MM.1S (cell line): Measurements from ENCODE around the gene GPR155.

Source experiments
- DNase-seq: peaks from one replicate; pipeline ENCODE4 v3.0.0-alpha.2; 2015
- H2AFZ ChIP-seq: fragments of 300-600 bp; sonication (generic); 2 replicates; pipeline ENCODE4 v1.6.0; 2016; ENCODE audit warnings: antibody characterized with exemption, low read length
- H3F3A ChIP-seq: fragments of 300-600 bp; sonication (generic); 2 replicates; pipeline ENCODE4 v1.6.1; 2016; ENCODE audit warnings: mild to moderate bottlenecking, antibody characterized with exemption, low read length, moderate library complexity, mixed read lengths; ENCODE audit not compliant: insufficient read depth
- H3K27ac ChIP-seq: fragments of 300-600 bp; sonication (generic); 2 replicates; pipeline ENCODE4 v1.5.1; 2016; ENCODE audit warnings: mild to moderate bottlenecking, low read length
- H3K27me3 ChIP-seq: fragments of 300-600 bp; sonication (generic); replicated peaks from 2 replicates; pipeline ENCODE4 v1.6.0; 2016; ENCODE audit warnings: low read length; ENCODE audit not compliant: insufficient read depth
- H3K36me3 ChIP-seq: fragments of 300-600 bp; sonication (generic); replicated peaks from 2 replicates; pipeline ENCODE4 v1.6.1; 2016; ENCODE audit warnings: mild to moderate bottlenecking, low read length, mixed read lengths; ENCODE audit not compliant: insufficient read depth
- H3K4me1 ChIP-seq: fragments of 300-600 bp; sonication (generic); 2 replicates; pipeline ENCODE4 v1.6.1; 2016; ENCODE audit warnings: low read length, mixed read lengths
- H3K4me2 ChIP-seq: fragments of 300-600 bp; sonication (generic); 2 replicates; pipeline ENCODE4 v1.6.0; 2016; ENCODE audit warnings: low read depth, low read length
- H3K4me3 ChIP-seq: fragments of 300-600 bp; sonication (generic); 2 replicates; pipeline ENCODE4 v1.5.1; 2016; ENCODE audit warnings: low read length, mixed read lengths
- H3K79me2 ChIP-seq: fragments of 300-600 bp; sonication (generic); 2 replicates; pipeline ENCODE4 v1.6.1; 2016; ENCODE audit warnings: mixed run types, low read length, mixed read lengths
- H3K9ac ChIP-seq: fragments of 300-600 bp; sonication (generic); 2 replicates; pipeline ENCODE4 v1.6.1; 2016; ENCODE audit warnings: low read length, mixed read lengths
- H3K9me2 ChIP-seq: fragments of 300-600 bp; sonication (generic); replicated peaks from 2 replicates; pipeline ENCODE4 v1.6.1; 2016; ENCODE audit warnings: mild to moderate bottlenecking, low read length, mixed read lengths; ENCODE audit not compliant: insufficient read depth
- H3K9me3 ChIP-seq: fragments of 300-600 bp; sonication (generic); replicated peaks from 2 replicates; pipeline ENCODE4 v1.6.1; 2016; ENCODE audit warnings: mild to moderate bottlenecking, low read length, mixed read lengths; ENCODE audit not compliant: insufficient read depth
- H4K20me1 ChIP-seq: fragments of 300-600 bp; sonication (generic); 2 replicates; pipeline ENCODE4 v1.6.1; 2016; ENCODE audit warnings: mild to moderate bottlenecking, low read length, moderate library complexity, mixed read lengths; ENCODE audit not compliant: insufficient read depth
- EZH2 ChIP-seq: fragments of 300-600 bp; sonication (generic); optimal IDR thresholded peaks from 2 replicates; pipeline ENCODE3; 2017; ENCODE audit warnings: low read depth, mild to moderate bottlenecking, antibody characterized with exemption, low read length, mixed read lengths
- EZH2phosphoT487 ChIP-seq: fragments of 300-600 bp; sonication (generic); IDR thresholded peaks from 2 replicates; pipeline ENCODE4 v1.6.1; 2018; ENCODE audit warnings: antibody characterized with exemption, low read length
- TF ChIP-seq, protein P1 (sequence below): fragments of 300-600 bp; sonication (generic); IDR thresholded peaks from 2 replicates; pipeline ENCODE4 v1.5.1; 2016; ENCODE audit warnings: antibody characterized with exemption, low read length, mixed read lengths

GPR155 gene

DNA sequence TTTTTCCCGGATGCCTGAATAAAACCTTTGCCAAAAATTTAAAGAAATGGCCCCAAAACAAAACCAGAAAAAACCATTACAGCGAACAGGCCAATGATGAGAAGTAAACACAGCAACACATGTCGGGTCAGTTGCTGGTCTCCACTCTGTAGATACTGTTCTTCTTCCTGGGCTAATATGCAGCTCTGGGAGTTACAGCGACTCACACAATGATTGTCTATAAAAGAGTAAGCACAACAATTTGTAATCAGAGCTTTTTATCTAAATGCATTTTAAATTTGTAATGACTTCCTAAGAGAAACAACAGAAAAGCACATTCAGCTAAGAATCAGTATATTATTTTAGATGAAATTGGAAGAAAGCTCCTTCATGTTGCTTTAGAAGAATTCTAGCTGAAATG is 40.3 kb downstream of the GPR155 start:
- no peak overlapping the region for H3K27ac ChIP-seq
- H3K4me1 ChIP-seq, result peaks cover 17% of the 10 kb centered on the region
- DNase-seq, result no peak
- no peaks in the 10 kb centered on the region for H3K9me2 ChIP-seq
- H3F3A ChIP-seq, result no peaks in the 10 kb centered on the region
- H4K20me1 ChIP-seq, result no peaks in the 10 kb centered on the region
- H3K4me3 ChIP-seq, result no peak overlapping the region
- no peak overlapping the region for H2AFZ ChIP-seq
- no peaks in the 10 kb centered on the region for H3K27me3 ChIP-seq
- peaks cover 3% of the 10 kb centered on the region; the same call in 1 of the 2 replicates for H3K36me3 ChIP-seq
- H3K79me2 ChIP-seq, result no peaks in the 10 kb centered on the region
- no peak for TF ChIP-seq EZH2
- no peak for TF ChIP-seq EZH2phosphoT487
- TF ChIP-seq, protein P1, sequence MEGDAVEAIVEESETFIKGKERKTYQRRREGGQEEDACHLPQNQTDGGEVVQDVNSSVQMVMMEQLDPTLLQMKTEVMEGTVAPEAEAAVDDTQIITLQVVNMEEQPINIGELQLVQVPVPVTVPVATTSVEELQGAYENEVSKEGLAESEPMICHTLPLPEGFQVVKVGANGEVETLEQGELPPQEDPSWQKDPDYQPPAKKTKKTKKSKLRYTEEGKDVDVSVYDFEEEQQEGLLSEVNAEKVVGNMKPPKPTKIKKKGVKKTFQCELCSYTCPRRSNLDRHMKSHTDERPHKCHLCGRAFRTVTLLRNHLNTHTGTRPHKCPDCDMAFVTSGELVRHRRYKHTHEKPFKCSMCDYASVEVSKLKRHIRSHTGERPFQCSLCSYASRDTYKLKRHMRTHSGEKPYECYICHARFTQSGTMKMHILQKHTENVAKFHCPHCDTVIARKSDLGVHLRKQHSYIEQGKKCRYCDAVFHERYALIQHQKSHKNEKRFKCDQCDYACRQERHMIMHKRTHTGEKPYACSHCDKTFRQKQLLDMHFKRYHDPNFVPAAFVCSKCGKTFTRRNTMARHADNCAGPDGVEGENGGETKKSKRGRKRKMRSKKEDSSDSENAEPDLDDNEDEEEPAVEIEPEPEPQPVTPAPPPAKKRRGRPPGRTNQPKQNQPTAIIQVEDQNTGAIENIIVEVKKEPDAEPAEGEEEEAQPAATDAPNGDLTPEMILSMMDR, result no peak
- no peaks in the 10 kb centered on the region for H3K9me3 ChIP-seq
- H3K9ac ChIP-seq, result no peak overlapping the region
- no peak overlapping the region for H3K4me2 ChIP-seq

DNA sequence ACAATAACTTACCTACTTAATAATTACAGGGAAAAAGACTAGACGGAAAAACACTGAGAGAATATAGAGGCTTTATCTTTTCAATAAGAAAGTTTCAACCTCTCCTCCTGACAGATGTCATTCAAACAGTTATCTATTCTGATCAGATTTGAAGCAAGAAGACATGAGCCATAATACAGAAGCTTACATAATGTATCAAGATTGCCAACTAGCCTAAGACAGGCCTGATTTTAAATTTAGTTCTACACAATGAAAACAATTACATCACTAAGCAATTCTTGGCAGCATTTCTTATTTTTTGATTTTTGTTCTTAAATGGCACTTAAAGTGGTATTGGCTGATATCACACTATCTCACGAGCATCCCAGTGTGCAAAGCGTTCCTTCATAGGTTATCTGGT is 41.6 kb downstream of the GPR155 start:
- no peaks in the 10 kb centered on the region for H3K79me2 ChIP-seq
- no peak overlapping the region for H3K27ac ChIP-seq
- H3K4me2 ChIP-seq, result no peak overlapping the region
- H3F3A ChIP-seq, result no peaks in the 10 kb centered on the region
- peaks cover 5% of the 10 kb centered on the region for H3K4me1 ChIP-seq
- H3K9me2 ChIP-seq, result no peaks in the 10 kb centered on the region
- peaks cover 3% of the 10 kb centered on the region; the same call in 1 of the 2 replicates for H3K36me3 ChIP-seq
- no peaks in the 10 kb centered on the region for H3K9me3 ChIP-seq
- H3K27me3 ChIP-seq, result no peaks in the 10 kb centered on the region
- H4K20me1 ChIP-seq, result no peaks in the 10 kb centered on the region
- H2AFZ ChIP-seq, result no peak overlapping the region
- TF ChIP-seq EZH2 (no peak), EZH2phosphoT487 (no peak)
- TF ChIP-seq, protein P1, result no peak
- DNase-seq, result no peak
- H3K9ac ChIP-seq, result no peak overlapping the region
- no peak overlapping the region for H3K4me3 ChIP-seq

GRCh38 chr2:174444761-174445160 is 42.1 kb downstream of the GPR155 start:
- Histone ChIP-seq H3K9me2 (no peaks in the 10 kb centered on the region), H4K20me1 (no peaks in the 10 kb centered on the region), H2AFZ (no peak overlapping the region), H3K9ac (no peak overlapping the region), H3K27ac (no peak overlapping the region), H3F3A (no peaks in the 10 kb centered on the region), H3K4me1 (peaks cover under 1% of the 10 kb centered on the region), H3K27me3 (no peaks in the 10 kb centered on the region), H3K4me2 (no peak overlapping the region), H3K9me3 (no peaks in the 10 kb centered on the region), H3K36me3 (peaks cover 3% of the 10 kb centered on the region; the same call in 1 of the 2 replicates), H3K79me2 (no peaks in the 10 kb centered on the region), H3K4me3 (no peak overlapping the region)
- TF ChIP-seq EZH2, result no peak
- TF ChIP-seq, protein P1, result no peak
- no peak for DNase-seq
